OCI-LY7 (cell line): ENCODE results near the gene COPS6.

Experiments
- EZH2phosphoT487 ChIP-seq: fragments of 200-600 bp; sonication (generic); IDR thresholded peaks from 2 replicates; pipeline ENCODE4 v1.6.1; 2018; ENCODE audit warnings: low read depth, borderline replicate concordance, mild to moderate bottlenecking, mixed run types, antibody characterized with exemption, low read length, moderate library complexity, mixed read lengths
- TF ChIP-seq, protein P1 (sequence below): fragments of 200-600 bp; sonication (generic); conservative IDR thresholded peaks from 2 replicates; pipeline ENCODE4 v1.5.1; 2014; ENCODE audit warnings: mild to moderate bottlenecking, antibody characterized with exemption, low read length, moderate library complexity, mixed read lengths

DNA sequence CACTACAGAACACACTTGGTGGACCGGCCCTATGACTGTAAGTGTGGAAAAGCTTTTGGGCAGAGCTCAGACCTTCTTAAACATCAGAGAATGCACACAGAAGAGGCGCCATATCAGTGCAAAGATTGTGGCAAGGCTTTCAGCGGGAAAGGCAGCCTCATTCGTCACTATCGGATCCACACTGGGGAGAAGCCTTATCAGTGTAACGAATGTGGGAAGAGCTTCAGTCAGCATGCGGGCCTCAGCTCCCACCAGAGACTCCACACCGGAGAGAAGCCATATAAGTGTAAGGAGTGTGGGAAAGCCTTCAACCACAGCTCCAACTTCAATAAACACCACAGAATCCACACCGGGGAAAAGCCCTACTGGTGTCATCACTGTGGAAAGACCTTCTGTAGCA lies 24.6 kb upstream of the COPS6 start:
- TF ChIP-seq, protein P1, sequence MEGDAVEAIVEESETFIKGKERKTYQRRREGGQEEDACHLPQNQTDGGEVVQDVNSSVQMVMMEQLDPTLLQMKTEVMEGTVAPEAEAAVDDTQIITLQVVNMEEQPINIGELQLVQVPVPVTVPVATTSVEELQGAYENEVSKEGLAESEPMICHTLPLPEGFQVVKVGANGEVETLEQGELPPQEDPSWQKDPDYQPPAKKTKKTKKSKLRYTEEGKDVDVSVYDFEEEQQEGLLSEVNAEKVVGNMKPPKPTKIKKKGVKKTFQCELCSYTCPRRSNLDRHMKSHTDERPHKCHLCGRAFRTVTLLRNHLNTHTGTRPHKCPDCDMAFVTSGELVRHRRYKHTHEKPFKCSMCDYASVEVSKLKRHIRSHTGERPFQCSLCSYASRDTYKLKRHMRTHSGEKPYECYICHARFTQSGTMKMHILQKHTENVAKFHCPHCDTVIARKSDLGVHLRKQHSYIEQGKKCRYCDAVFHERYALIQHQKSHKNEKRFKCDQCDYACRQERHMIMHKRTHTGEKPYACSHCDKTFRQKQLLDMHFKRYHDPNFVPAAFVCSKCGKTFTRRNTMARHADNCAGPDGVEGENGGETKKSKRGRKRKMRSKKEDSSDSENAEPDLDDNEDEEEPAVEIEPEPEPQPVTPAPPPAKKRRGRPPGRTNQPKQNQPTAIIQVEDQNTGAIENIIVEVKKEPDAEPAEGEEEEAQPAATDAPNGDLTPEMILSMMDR = no peak
- TF ChIP-seq EZH2phosphoT487 = no peak
